HG03520 (cell line): ENCODE measurements around the gene ADAMTS6.
"Not testable (repeated sequence)": the region's sequence is repeated elsewhere in the genome, so short reads cannot be mapped to it uniquely, and the experiment has no call there.

ENCODE experiments used
- ATAC-seq: cut with Tn5 transposase; IDR thresholded peaks from one replicate; pipeline ENCODE4 v1.9.1; 2021; ENCODE audit warnings: mild to moderate bottlenecking, moderate library complexity; ENCODE audit not compliant: unreplicated experiment

Gene ADAMTS6, protein sequence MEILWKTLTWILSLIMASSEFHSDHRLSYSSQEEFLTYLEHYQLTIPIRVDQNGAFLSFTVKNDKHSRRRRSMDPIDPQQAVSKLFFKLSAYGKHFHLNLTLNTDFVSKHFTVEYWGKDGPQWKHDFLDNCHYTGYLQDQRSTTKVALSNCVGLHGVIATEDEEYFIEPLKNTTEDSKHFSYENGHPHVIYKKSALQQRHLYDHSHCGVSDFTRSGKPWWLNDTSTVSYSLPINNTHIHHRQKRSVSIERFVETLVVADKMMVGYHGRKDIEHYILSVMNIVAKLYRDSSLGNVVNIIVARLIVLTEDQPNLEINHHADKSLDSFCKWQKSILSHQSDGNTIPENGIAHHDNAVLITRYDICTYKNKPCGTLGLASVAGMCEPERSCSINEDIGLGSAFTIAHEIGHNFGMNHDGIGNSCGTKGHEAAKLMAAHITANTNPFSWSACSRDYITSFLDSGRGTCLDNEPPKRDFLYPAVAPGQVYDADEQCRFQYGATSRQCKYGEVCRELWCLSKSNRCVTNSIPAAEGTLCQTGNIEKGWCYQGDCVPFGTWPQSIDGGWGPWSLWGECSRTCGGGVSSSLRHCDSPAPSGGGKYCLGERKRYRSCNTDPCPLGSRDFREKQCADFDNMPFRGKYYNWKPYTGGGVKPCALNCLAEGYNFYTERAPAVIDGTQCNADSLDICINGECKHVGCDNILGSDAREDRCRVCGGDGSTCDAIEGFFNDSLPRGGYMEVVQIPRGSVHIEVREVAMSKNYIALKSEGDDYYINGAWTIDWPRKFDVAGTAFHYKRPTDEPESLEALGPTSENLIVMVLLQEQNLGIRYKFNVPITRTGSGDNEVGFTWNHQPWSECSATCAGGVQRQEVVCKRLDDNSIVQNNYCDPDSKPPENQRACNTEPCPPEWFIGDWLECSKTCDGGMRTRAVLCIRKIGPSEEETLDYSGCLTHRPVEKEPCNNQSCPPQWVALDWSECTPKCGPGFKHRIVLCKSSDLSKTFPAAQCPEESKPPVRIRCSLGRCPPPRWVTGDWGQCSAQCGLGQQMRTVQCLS (N-terminal part only)

DNA sequence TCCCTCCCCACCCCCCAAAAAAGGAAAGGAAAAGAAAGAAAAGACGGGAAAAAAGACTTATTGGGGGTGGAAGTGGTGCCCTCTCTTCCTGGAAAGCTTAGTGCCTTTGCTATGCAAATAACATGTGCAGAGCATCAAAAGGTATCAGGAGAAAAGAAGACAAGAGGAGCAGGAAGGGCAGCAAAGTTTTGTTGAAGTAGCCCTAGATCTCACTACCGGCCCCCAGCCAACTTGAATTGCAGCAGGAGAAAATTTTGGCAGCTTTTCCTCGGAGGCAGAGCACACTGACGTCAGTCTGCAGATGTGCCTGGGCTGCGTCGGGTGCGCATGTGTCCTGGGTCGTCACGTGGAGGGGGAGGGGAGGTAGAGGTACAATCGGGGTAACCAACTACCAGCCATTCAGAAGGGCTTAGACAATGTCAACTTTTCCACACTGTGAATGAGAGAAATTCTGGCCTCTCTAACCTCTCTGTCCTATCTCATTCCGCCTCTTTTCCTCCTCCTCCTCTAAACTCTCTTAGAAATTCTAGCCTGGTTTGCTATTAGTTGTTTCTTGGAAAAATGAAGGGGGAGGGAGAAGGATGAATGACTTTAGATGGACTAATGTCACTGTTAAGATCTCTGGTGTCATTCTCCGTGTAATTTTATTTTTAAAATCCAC lies at the start of gene ADAMTS6:
Gene ADAMTS6 (minus strand): TSS at position 286 of the 661 bp plus-strand sequence. CDS start 8,247 bp downstream, outside the sequence.
- peak; percentile 74 for ATAC-seq

DNA sequence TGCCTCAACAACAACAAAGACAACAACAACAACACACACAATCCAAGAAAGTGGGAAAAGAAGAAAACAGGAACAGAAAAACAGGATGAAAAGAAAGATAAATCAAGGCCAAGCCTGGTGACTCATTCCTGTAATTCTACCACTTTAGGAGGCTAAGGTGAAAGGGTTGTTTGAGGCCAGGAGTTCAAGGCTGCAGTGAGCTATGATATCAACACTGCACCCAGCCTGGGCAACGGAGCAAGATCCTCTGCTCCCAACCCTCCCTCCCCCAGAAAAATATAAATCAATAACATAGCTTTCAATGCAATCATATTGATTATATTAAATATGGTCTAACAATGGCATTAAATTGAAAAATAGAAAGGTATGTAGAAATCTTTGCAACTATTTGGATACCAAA lies 49.2 kb upstream of the ADAMTS6 start:
- no peak for ATAC-seq

DNA sequence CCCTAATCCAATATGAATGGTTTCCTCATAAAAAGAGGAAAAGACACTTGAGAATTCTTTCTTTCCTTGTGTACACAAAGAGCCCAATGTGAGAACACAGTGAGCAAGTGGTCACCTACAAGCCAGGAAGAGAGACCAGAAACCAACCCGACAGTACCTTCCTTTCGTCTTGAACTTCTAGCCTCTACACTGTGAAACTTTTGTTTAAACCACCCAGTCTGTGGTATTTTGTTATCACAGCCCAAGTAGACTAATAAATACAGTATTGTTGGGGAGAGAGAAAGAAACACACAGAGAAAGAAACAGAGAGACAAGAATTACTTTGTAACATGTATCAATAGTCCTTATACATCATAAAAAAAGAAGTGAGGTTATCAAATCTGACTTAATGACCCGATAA lies 44.0 kb upstream of the ADAMTS6 start:
- ATAC-seq: no peak

DNA sequence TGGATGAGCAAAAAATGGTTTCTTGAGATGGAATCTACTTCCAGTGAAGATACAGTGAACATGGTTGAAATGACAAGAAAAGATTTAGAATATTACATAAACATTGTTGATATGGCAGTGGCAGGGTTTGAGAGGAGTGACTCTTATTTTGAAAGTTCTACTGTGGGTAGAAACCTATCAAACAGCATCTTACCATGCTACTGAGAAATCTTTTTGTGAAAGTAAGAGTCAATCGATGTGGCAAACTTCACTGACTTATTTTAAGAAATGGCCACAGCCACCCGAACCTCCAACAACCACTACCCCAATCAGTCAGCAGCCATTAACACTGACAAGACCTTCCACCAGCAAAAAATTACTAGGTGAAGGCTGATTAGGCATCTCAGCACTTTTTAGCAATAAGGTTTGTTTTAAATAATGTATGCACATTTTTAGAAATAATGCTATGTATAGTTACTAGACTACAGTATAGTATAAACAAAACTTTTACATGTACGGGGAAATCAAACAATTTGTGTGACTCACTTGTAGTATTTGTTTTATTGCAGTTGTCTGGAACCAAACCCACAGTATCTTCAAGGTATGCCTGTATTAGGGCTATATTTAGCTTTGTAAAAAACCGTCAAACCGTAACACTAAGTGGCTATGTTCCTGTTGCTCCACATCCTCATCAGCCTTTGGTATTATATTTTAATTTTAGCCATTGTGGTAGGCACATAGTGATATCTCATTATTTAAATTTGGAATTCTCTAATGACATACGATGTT lies 30.6 kb upstream of the ADAMTS6 start:
- no peak for ATAC-seq

DNA sequence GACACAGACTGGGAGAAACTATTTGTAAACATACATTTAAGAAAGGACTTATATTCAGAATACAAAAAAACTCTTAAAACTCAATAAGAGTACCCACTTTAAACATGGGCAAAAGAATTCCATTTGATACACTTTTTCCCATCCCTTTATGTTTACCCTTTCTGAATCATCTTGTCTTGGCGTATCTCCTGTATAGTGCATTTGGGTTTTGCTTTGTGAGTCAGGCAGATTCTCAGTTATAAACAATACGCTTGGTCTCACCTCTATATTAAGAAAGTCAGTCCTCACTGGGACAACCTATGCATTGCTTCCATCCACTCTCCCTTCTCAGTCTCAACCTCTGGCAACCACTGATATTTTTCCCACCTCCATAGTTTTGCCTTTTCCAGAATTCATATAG lies 27.3 kb upstream of the ADAMTS6 start:
- no peak for ATAC-seq

DNA sequence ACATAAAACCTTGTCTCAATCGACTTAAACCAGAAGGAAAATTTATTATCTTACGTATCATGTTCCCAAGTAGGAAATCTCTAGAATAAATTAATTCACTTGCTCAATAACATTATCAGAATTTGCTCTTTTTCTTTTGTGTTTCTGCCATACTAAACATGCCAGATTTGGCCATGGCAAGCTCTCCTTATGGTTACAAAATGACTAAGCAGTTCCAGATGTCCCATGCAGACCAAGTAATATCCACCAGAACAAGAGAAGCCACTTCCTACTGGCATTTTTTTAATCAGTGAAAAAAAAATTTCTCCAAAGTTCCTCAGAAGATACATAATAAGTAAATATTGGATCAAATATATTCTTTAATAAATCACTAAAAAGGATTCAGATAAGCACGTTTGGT lies 25.2 kb upstream of the ADAMTS6 start:
- no peak for ATAC-seq

DNA sequence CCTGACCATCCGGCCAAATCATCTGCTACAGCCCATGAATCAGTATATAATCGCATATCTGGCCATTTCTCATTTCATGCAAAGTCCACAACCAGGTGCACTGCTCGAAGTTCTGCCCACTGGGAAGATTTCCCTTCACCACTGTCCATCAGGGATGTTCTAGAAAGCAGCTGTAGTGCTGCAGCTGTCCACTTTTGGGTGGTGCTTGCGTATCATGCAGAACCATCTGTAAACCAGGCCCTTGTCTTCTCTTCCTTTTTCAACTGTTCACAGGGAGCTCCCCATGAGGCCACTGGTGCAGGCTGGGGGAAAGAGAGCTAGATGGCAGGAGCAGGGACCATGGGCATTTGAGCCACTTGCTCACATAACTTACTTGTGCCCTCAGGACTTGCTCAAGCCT lies 7.4 kb upstream of the ADAMTS6 start:
- ATAC-seq: no peak

DNA sequence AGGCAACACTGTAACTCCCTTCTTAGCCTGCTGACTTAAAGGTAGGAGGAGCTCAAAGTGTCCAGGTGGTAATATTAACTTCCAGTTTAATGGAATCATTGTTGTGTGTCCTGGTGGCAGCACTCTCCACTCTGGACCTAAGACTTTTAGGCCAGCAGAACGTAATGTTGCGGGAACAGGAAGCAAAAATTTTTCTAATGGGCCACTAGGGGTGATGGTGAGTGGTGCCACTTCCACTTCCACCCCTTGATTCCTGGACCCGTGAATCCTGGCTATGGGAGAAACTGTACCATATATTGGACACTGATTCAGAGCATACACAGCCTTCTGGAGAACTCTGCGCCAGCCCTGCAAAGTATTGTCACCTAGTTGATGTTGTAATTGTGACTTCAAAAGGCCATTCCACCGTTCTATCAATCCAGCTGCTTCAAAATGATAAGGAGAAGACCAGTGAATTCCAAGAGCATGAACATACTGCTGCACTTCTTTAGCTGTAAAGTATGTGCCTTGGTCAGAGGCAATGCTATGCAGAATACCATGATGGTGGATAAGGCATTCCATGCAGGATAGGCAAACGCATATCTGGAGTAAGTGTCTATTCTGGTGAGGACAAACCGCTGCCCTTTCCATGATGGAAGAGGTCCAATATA lies 6.4 kb upstream of the ADAMTS6 start:
- not testable (repeated sequence) for ATAC-seq

DNA sequence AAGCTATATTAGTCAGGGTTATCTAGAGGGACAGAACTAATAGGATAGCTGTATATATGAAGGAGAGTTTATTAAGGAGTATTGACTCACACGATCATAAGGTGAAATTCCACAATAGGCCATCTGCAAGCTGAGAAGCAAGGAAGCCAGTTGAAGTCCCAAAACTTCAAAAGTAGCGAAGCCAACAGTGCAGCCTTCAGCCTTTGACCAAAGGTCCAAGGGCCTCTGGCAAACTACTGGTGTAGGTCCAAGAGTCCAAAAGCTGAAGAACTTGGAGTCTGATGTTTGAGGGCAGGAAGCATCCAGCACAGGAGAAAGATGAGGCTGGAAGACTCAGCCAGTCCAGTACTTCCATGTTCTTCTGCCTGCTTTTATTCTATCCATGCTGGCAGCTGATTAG lies 5.1 kb upstream of the ADAMTS6 start:
- not testable (repeated sequence) for ATAC-seq

DNA sequence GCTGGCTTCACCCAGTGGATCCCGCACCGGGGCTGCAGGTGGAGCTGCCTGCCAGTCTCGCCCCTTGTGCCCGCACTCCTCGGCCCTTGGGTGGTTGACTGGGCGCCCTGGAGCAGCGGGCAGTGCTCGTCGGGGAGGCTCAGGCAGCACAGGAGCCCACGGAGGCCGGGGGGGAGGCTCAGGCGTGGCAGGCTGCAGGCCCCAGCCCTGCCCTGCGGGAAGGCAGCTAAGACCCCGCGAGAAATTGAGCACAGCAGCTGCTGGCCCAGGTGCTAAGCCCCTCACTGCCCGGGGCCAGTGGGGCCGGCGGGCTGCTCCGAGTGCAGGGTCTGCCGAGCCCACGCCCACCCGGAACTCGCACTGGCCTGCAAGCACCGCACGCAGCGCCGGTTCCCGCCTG lies 3.7 kb upstream of the ADAMTS6 start:
- ATAC-seq: no peak

DNA sequence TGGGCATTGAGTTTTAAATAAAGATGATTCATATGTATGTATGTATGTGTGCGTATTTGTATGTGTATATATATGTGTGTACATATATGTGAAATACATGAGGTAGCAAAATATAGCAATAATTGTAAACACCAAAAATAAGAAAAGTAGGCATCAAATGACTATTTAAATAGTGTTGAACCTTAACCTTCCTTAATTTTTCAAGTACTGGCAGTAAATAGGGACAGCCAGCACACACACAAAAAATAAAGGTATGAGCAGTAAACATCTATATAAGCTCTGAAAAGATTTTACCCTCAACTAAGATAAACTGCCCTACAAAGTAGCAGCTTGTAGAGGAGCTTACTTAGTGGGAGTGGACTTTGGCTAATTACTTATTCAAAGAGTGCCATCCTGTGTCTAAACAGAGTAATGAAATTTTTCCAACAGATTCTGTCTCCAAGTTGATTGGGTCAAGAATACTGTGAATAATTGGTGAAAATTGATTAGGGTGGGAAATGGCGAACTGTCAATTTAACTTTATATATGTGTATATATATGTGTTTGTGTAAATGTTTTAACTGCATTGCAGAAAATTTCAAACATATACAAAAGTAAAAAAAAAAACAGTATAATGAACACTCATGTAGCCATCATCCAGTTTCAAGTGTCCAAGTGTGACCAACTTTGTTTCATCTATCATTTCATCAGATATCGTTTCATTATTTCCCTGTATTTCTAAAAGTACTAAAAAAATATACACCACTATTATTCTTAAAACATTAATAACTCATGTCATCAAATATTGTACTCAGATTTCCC lies 2.0 kb upstream of the ADAMTS6 start:
- ATAC-seq: peak; percentile 48

DNA sequence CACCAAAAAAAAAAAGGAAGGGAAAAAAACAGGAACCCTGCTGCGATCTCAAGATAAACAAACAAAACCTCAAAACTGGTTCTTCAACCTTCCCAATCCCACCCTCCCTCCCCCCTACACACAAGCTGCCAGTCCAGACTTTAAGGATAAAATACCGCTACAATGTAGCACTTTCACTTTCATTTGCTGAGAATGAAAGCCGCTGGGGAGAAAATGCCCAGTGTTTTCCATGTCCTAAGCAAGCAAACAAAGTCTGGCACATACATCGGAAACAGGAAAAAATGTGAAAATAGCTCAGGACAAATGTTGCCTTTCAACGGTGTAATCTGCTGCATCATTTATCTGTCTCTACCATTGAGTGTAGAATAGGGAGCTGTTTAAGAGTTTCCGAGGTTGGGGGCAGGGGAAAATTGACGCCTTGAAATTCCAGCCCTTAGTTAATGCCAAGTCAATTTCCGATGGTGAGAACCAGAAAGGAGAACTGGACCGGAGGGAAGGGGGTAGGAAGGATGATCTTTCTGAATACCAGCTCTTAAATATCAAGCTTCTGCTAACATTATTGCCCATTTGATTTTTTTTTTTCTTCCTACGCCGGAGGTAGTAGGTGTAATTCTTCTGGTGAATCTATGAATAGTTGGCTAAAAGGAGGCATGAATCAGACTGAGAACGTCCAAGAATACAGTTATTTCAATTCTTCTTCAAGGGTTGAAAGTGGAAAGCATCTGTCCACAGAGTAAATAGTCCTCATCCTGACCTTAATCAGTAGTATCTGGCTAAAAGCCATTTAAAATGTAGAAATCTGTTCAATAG lies 1.2 kb upstream of the ADAMTS6 start:
- ATAC-seq: peak; percentile 4

DNA sequence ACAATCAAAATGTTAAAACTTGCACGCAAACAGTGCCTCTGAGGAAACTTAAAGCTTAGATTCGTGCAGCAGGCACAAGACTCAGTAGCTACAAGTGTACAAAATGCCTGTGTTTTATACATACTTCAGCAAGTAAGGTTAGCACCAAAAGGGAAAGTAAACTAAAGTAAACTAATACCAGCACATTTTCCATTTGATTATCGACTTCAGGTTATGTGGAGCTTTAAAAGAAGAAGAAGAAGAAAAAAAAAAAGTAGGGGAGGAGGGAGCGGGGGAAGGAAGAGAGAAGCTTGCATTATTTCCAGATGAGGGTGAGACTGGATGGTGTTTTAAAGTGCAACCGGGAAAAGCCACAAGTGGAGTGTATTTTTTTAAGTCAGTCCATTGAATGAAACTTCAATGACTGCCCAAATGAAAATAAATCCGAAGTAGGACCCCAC lies 596 bp upstream of the ADAMTS6 start:
- no peak for ATAC-seq

DNA sequence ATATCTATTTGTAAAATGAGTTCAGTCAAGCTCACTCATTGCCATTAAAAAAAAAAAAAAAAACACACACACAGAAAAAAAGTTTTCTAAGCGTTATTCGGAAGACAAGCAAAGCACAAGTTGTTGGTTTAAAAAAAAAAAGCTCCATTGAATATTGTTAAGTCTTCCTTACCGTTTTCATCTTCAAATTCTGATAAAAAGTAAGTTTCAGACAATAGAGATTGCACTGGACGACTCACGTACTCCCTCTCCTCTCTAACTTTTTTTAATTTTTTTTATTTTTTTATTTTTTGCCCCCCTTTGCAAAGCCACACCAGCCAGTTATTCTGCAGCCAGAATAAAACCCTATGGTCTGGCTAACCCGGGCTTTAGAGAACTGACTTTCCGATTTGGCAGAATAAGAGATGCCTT lies 544 bp downstream of the ADAMTS6 start:
- peak; percentile 19 for ATAC-seq

DNA sequence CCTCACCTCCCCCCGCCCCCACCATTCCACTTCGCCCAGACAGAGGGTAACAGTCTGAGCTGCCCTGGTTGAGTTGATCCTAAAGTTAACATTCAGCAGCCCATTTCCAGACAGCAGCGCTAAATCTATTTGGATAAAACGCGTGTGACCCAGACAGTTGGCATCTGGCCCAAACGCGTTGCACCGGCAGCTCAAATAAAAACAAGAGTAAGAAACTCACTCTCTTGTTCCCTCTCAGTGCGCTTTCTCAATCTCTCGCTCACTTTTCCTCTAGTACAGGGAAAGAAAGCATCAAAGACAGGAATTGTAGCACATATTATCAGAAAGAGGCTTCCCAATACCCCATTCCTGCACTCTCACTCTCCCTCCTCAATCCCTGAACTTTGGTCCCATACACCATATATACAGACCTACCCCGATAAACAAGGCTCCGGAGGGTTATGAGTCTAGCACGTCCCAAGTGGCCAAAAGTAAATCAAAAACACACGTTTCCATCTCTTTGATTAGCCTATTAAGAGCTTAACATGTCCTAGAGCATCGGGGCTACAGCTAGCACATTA lies 1.3 kb downstream of the ADAMTS6 start:
- ATAC-seq: peak; percentile 29

DNA sequence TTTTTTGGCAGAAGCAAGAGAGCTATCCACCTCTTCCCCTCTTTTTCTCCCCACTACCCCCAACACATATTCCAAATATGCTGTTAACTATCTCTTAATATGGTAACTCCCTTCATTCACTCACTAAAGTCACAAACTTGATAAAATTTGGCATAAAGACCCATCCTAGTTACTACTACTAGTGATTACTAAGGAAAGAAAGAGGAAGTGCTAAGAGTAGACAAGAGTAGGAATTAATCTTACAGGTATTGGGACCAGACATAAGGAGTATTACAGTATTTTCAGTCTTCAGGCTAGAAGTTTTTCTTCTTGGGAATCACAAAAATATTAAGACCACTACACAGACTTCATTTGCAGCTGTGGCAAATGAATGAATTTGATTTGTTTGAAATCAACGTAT lies 2.2 kb downstream of the ADAMTS6 start:
- no peak for ATAC-seq

DNA sequence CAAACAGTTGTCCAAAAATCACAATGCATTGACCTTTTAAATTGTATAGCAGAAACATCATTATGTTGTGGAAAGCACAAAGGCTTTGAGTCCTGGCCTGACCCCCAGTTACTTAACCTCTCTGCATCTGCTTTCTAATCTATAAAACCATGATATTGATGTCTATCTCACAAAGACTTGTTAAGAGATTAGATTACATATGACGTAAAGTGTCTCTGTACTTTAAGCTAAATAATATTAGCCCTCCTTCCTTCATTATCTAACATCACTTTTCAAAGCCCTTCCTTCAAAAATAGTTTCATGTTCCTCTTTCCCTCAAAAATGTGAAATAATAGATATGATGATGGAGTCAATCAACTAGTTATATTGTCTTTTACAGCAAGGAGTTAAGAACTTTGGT lies 3.4 kb downstream of the ADAMTS6 start:
- ATAC-seq: no peak

DNA sequence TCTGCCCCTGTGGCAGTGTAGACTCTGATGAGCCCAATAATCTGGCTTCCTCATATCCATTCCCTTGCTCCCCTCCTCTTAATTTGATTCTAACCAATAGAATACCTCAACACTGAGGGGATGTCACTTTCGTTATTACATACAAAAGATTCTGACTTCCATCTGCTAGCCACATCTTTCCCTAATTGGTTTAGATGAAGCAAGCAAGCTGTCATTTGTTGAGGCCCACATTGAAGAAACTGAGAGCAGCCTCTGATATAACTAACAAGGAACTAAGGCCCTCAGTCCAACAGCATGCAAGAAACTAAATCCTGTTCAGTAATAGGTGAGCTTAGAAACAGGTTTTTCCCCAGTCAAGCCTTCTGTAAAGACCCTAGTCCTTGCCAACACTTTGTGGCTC lies 5.8 kb downstream of the ADAMTS6 start:
- no peak for ATAC-seq
